Right cardiac atrium (tissue), 5 donors: ENCODE measurements around the gene CTAGE4. TPM values are rescaled to one million over a fixed set of nuclear protein-coding genes. Genes with fewer than 3 reads are reported as not detected.
"Not testable (repeated sequence)": the region's sequence is repeated elsewhere in the genome, so short reads cannot be mapped to it uniquely, and the experiment has no call there.

Experiments used
- ATAC-seq, 2 donors: fragments of 200-7000 bp; cut with Tn5 transposase; one replicate each; pipeline versions ENCODE4 v1.8.0 to v1.9.1; 2020; ENCODE audit warnings: moderate library complexity in 2 of 2, mild to moderate bottlenecking in 1 of 2
- DNase-seq, 3 donors: peaks; one replicate each; pipeline ENCODE4 v3.0.0-alpha.2; 2020
- H3K27ac ChIP-seq: one replicate; pipeline ENCODE4 v1.5.1; 2013; ENCODE audit warnings: mild to moderate bottlenecking, low read length, control low read depth, moderate library complexity
- H3K27me3 ChIP-seq: one replicate; pipeline ENCODE4 v1.6.1; 2013; ENCODE audit not compliant: control insufficient read depth, insufficient read depth
- H3K4me1 ChIP-seq: one replicate; pipeline ENCODE4 v1.6.1; 2013; ENCODE audit warnings: low read length; ENCODE audit not compliant: control insufficient read depth, insufficient read depth
- H3K4me3 ChIP-seq: one replicate; pipeline ENCODE4 v1.5.1; 2013; ENCODE audit warnings: low read length, control low read depth
- H3K9me3 ChIP-seq: one replicate; pipeline ENCODE4 v1.6.1; 2013; ENCODE audit warnings: low read length; ENCODE audit not compliant: control insufficient read depth
- WGBS: extraction: QIAGEN DNeasy Blood & Tissue Kit; methylation state at CpG from one replicate; pipeline ENCODE4 v1.1.7; 2013; 5-methylcytosine and 5-hydroxymethylcytosine counted together
- intact Hi-C, 4 donors: fragments of 100-400 bp; cut with DNase I; formaldehyde crosslinking; loops; one replicate each; pipeline versions ENCODE4 v1.11.0 to v1.14.0; 2022 to 2023
- long read RNA-seq, 4 donors: library from polyadenylated mRNA; unstranded; transcript quantifications; one replicate each; pipeline ENCODE4 v2.0.0, GENCODE V29; 2020 to 2021
- polyA plus RNA-seq: library from polyadenylated mRNA; stranded (reverse); fragments of 200-250 nt; gene quantifications from one replicate; pipeline ENCODE4 v1.2.3, GENCODE V29; 2013
- total RNA-seq, 4 donors: library from RNA; stranded (reverse); fragmentation: NEBNext Ultra II Directional; extraction: Animal tissue kit (Norgen Biotek cat#: 25700); gene quantifications; one replicate each; pipeline ENCODE4 v1.2.1, GENCODE V29; 2021
- donor health status: healthy with polysubstance abuse.
- donor health status: DM: no; HTN: yes; CAD: no.
- donor health status: DM: no; HTN: no; CAD: no.
- donor health status: DM: no; HTN: yes; CAD: no; lungs with severe emphysema.
- donor health status: DM: yes; HTN: yes; CAD: no.

Gene CTAGE4, protein sequence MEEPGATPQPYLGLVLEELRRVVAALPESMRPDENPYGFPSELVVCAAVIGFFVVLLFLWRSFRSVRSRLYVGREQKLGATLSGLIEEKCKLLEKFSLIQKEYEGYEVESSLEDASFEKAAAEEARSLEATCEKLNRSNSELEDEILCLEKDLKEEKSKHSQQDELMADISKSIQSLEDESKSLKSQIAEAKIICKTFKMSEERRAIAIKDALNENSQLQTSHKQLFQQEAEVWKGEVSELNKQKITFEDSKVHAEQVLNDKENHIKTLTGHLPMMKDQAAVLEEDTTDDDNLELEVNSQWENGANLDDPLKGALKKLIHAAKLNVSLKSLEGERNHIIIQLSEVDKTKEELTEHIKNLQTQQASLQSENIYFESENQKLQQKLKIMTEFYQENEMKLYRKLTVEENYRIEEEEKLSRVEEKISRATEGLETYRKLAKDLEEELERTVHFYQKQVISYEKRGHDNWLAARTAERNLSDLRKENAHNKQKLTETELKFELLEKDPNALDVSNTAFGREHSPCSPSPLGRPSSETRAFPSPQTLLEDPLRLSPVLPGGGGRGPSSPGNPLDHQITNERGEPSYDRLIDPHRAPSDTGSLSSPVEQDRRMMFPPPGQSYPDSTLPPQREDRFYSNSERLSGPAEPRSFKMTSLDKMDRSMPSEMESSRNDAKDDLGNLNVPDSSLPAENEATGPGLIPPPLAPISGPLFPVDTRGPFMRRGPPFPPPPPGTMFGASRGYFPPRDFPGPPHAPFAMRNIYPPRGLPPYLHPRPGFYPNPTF
- under 1 TPM in 3 of 4 donors, not detected in 1; 0.14 to 0.28 (median 0.24) TPM for total RNA-seq
- polyA plus RNA-seq: 0.41 TPM
- long read RNA-seq, donor 1: 0 reads
- long read RNA-seq, donor 2: 0 reads
- long read RNA-seq, donor 3: 0 reads
- long read RNA-seq, donor 4: 0 reads

DNA sequence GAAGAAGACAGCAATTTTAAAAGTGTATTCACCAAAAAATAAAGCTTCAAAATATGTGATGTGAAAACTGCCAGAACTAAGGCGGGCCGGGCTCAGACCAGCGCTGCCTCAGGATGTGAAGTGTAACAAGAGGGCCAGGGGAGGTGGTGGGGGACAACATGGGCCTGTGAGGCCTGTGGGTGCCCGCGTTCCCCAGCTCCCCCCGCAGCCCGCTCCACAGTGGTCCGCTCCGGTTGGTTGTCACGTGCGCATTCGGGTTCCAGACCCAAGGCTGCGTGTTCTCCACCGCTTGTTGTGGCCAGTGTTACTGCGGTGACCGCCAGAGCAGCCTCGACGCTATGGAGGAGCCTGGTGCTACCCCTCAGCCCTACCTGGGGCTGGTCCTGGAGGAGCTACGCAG lies at the start of gene CTAGE4:
Gene CTAGE4 (plus strand): TSS at position 301 of the 400 bp plus-strand sequence. CDS start 38 bp downstream, at position 339.
- H3K4me1 ChIP-seq, H3K27ac ChIP-seq, DNase-seq, ATAC-seq, H3K27me3 ChIP-seq, H3K4me3 ChIP-seq, H3K9me3 ChIP-seq, intact Hi-C loops: not testable (repeated sequence)
- WGBS: no CpG with 5 or more reads among the region's 19 CpGs

DNA sequence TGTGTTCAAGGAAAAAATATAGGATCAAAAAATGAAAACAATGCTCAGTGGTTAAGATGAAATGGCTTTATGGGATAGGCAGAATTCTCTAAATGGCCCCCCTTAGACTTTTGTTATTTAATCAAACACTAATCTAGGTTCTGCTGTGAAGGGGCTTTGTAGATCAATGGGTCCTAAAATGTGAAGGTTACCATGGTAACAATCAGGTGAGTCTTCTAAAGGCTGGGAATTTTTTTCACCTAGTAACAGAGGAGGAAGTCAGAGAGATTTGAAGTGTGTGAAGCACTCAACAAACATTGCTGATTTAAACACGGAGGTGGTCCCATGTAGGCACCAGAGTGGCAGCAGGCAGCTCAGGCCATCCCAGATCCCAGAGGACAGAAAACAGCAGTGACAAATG lies 49.1 kb upstream of the CTAGE4 start:
- H3K4me1 ChIP-seq: no peaks in the 10 kb centered on the region
- no peaks in the 10 kb centered on the region for H3K9me3 ChIP-seq
- 76% methylated on average over 1 of the region's 1 CpG for WGBS
- no peak overlapping the region for H3K4me3 ChIP-seq
- ATAC-seq: no peak
- intact Hi-C loops: no loop called here
- DNase-seq: no peak
- no peak overlapping the region for H3K27ac ChIP-seq
- H3K27me3 ChIP-seq: no peaks in the 10 kb centered on the region

DNA sequence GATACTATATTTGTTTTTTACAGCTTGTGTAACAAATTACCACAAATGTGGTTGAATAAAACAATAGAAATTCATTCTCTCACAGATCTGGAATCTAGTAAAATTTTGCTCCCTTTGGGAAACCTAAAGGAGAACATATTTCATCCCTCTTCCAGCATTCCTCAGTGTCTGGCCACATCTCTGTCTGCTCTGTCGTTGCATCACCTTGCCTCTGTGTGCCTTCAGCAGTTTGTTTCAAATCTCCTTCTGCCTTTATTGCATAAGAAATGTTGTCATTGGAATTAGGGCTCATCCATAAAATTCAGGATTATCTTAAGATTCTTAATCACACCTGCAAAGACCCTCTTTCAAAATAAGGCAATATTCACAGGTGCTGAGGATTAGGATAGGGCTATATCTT lies 45.8 kb upstream of the CTAGE4 start:
- H3K27ac ChIP-seq: no peak overlapping the region
- no peak for ATAC-seq
- no peak for DNase-seq
- H3K27me3 ChIP-seq: no peaks in the 10 kb centered on the region
- 68% methylated on average over 1 of the region's 1 CpG for WGBS
- no peaks in the 10 kb centered on the region for H3K9me3 ChIP-seq
- H3K4me3 ChIP-seq: no peak overlapping the region
- no peaks in the 10 kb centered on the region for H3K4me1 ChIP-seq
- intact Hi-C loops: no loop called here

DNA sequence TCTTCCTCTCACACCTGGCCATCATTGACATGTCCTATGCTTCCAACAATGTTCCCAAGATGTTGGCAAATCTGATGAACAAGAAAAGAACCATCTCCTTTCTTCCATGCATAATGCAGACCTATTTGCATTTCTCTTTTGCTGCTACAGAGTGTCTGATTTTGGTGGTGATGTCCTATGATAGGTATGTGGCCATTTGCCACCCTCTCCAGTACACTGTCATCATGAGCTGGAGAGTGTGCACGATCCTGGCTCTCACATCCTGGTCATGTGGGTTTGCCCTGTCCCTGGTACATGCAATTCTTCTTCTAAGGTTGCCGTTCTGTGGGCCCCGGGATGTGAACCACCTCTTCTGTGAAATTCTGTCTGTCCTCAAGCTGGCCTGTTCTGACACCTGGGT lies 41.1 kb upstream of the CTAGE4 start:
- DNase-seq (no peak), ATAC-seq (no peak)
- Histone ChIP-seq H3K27ac (no peak overlapping the region), H3K4me1 (no peaks in the 10 kb centered on the region), H3K4me3 (no peak overlapping the region), H3K27me3 (no peaks in the 10 kb centered on the region), H3K9me3 (no peaks in the 10 kb centered on the region)
- 80% methylated on average over 3 of the region's 3 CpGs for WGBS
- intact Hi-C loops: no loop called here

DNA sequence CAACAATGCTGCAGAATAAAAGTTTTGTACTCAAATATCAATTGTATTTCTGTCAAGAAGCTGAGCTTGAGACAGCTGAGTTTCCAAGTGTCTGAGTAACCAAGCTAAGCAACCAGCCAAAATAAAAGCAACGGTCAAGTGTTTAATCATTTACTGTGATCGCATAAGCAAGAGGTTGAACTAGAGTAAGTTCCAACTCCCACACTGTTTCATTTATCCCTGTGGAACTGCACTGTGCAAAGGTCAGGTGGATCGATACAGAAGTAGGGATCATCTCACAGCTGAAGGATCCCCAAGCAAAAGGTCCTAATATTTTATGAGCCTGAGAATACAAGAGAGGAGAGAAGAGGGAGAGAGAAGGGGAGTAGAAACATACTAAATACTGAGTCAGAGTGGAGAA lies 38.8 kb upstream of the CTAGE4 start:
- WGBS: 92% methylated on average over 3 of the region's 3 CpGs
- no peak for ATAC-seq
- intact Hi-C loops: no loop called here
- Histone ChIP-seq H3K27me3 (no peaks in the 10 kb centered on the region), H3K9me3 (peaks cover 2% of the 10 kb centered on the region), H3K4me3 (no peak overlapping the region), H3K4me1 (no peaks in the 10 kb centered on the region), H3K27ac (no peak overlapping the region)
- DNase-seq: no peak

DNA sequence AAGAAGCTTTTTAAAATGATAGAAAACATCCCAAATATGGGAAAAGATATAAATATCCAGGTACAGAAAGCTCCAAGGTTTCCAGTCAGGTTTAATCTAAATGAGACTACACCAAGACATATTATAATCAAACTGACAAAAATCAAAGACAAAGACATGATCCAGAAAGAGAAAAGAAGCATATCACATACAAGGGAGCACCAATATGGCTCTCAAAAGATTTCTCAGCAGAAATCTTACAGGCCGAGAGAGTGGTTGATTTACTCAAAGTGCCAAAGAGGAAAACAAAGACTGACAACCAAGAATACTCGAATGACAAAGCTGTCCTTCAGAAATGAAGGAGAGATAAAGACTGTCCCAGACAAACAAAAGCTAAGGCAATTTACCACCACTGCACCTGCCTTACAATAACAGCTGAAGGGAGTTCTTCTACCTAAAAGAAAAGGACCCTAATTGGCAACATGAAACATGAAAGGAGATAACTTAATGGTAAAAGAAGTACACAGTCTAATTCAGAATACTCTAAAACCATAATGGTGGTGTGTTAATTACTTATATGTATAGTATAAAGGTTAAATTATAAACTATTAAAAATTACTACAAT lies 34.9 kb upstream of the CTAGE4 start:
- DNase-seq (no peak), ATAC-seq (no peak)
- no peaks in the 10 kb centered on the region for H3K4me1 ChIP-seq
- WGBS: 80% methylated on average over 2 of the region's 2 CpGs
- intact Hi-C loops: no loop called here
- H3K27ac ChIP-seq: no peak overlapping the region
- peaks cover 2% of the 10 kb centered on the region for H3K9me3 ChIP-seq
- no peaks in the 10 kb centered on the region for H3K27me3 ChIP-seq
- H3K4me3 ChIP-seq: no peak overlapping the region

DNA sequence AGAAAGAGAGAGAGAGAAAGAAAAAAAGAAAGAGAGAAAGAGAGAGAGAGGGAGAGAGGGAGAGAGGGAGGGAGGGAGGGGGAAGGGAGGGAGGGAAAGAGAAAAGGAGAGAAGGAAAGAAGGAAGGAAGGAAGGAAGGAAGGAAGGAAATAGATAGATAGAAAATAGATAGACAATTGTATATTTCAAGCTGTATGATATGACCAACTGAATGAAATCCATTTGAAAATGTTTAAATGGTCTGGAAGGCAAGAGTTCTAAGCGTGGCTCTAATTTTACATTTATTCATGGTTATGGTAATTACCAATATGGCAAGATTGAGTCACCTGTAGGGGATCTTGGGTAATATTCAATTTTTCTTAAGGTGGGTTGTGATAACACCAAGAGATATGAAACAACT lies 24.4 kb upstream of the CTAGE4 start:
- ATAC-seq: no peak
- no peak for DNase-seq
- H3K4me1 ChIP-seq: no peaks in the 10 kb centered on the region
- H3K27me3 ChIP-seq: no peaks in the 10 kb centered on the region
- H3K4me3 ChIP-seq: no peak overlapping the region
- no peak overlapping the region for H3K27ac ChIP-seq
- intact Hi-C loops: no loop called here
- no peaks in the 10 kb centered on the region for H3K9me3 ChIP-seq
- 83% methylated on average over 1 of the region's 1 CpG for WGBS

DNA sequence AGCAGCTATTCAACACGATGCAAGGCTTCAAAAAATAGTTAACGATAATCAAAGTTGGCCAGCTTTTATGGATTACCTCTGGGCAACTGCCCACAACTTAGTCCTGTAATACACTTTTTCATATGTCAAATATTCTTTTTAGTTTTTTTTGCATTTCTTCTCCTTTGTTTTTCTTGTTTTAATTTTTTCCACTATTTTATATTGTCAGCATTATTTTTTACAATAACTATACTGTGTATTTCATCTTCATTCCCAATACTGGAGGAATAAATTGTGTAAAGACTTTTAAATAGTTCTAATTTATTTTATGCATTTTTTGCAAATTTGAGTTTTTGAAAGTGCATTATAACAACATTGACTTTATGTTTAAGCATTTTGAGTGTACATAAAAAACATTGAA lies 18.5 kb upstream of the CTAGE4 start:
- Histone ChIP-seq H3K4me1 (no peaks in the 10 kb centered on the region), H3K9me3 (no peaks in the 10 kb centered on the region), H3K27me3 (no peaks in the 10 kb centered on the region), H3K27ac (no peak overlapping the region), H3K4me3 (no peak overlapping the region)
- DNase-seq (no peak), ATAC-seq (no peak)
- intact Hi-C loops: no loop called here
- WGBS: 70% methylated on average over 2 of the region's 2 CpGs

DNA sequence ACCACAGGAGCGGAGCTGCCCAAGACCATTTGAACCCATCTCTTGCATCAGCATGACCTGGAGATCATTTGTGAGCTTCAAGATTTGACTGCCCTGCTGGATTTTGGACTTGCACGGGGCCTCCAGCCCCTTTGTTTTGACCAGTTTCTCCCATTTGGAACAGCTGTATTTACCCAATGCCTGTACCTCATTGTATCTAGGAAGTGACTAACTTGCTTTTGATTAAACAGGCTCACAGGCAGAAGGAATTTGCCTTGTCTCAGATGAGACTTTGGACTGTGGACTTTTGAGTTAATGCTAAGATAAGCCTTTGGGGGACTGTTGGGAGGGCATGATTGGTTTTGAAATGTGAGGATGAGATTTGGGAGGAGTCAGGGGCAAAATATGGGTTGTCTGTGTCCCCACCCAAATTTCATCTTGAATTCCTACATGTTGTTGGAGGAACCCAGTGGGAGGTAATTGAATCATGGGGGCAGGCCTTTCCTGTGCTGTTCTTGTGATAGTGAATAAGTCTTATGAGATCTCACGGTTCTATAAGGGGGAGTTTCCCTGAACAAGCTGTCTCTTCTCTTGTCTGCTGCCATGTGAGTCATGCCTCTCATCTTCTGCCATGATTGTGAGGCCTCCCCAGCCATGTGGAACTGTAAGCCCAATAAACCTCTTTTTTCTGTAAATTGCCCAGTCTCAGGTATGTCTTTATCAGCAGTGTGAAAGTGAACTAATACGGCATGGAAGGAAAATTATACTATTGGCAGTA lies 11.5 kb upstream of the CTAGE4 start:
- ATAC-seq, H3K9me3 ChIP-seq, H3K27ac ChIP-seq, H3K4me3 ChIP-seq, DNase-seq, H3K27me3 ChIP-seq, H3K4me1 ChIP-seq: not testable (repeated sequence)
- intact Hi-C loops: loop anchor here in 1 of 4 donors (10.0 kb wide), 1 partner anchor 223 kb away; no protein-coding TSS in a partner anchor
- whole genome bisulfite sequencing: 72% methylated on average over 4 of the region's 4 CpGs

DNA sequence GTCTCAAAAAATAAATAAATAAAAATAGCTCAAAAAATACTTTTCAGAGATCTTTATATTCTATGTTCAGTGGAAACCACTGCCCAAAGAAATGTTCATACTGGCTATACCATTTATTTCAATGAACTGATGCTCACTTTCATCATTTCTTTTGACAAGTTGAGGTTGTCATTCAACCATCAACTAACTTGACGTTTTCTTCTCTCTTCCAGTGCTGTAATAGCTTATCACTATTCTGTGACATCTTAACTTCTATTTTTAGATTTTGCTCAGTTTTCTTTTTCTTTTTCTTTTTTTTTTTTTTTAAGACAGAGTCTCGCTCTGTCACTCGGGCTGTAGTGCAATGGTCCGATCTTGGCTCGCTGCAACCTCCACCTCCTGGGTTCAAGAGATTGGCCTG lies 8.7 kb upstream of the CTAGE4 start:
- Histone ChIP-seq H3K9me3 (peaks cover 1% of the 10 kb centered on the region), H3K27me3 (no peaks in the 10 kb centered on the region), H3K27ac (no peak overlapping the region), H3K4me1 (no peaks in the 10 kb centered on the region), H3K4me3 (no peak overlapping the region)
- WGBS: 83% methylated on average over 5 of the region's 5 CpGs
- intact Hi-C loops: loop anchor here in 1 of 4 donors (10.0 kb wide), 1 partner anchor 220 kb away; no protein-coding TSS in a partner anchor
- ATAC-seq (no peak), DNase-seq (no peak)
